Thymus (tissue), 14 donors: Measurements from ENCODE around the gene ZNF641. TPM values are rescaled to one million over a fixed set of nuclear protein-coding genes. Genes with fewer than 3 reads are reported as not detected.

Experiments
- DNase-seq, 9 donors: peaks; one replicate each; pipeline ENCODE4 v3.0.0-alpha.2; 2013; ENCODE audit warnings: low spot score in 9 of 9, low read depth in 6 of 9, missing footprints in 1 of 9
- H3K27ac ChIP-seq, 2 donors: one replicate each; pipeline ENCODE4 v1.5.1; 2013; ENCODE audit warnings: control low read depth in 1 of 2, low read depth in 1 of 2, low read length in 1 of 2, mild to moderate bottlenecking in 1 of 2, moderate library complexity in 1 of 2
- H3K27me3 ChIP-seq, 2 donors: one replicate each; pipeline ENCODE4 v1.5.1; 2013; ENCODE audit warnings: low read length in 1 of 2; ENCODE audit not compliant: control insufficient read depth in 2 of 2, insufficient read depth in 1 of 2
- H3K36me3 ChIP-seq, 2 donors: one replicate each; pipeline ENCODE4 v1.5.1; 2013; ENCODE audit warnings: low read length in 1 of 2, mild to moderate bottlenecking in 1 of 2, moderate library complexity in 1 of 2; ENCODE audit not compliant: control insufficient read depth in 2 of 2, insufficient read depth in 2 of 2
- H3K4me1 ChIP-seq, 2 donors: one replicate each; pipeline ENCODE4 v1.5.1; 2013; ENCODE audit warnings: low read length in 2 of 2; ENCODE audit not compliant: control insufficient read depth in 2 of 2, insufficient read depth in 2 of 2
- H3K4me3 ChIP-seq, 2 donors: one replicate each; pipeline ENCODE4 v1.5.1; 2013; ENCODE audit warnings: low read length in 2 of 2, control low read depth in 1 of 2, mild to moderate bottlenecking in 1 of 2
- H3K9me3 ChIP-seq, 2 donors: one replicate each; pipeline ENCODE4 v1.5.1; 2013; ENCODE audit warnings: low read length in 1 of 2, mild to moderate bottlenecking in 1 of 2; ENCODE audit not compliant: control insufficient read depth in 2 of 2, insufficient read depth in 1 of 2
- WGBS: extraction: QIAGEN DNeasy Blood & Tissue Kit; methylation state at CpG from one replicate; pipeline ENCODE4 v1.1.7; 2013; 5-methylcytosine and 5-hydroxymethylcytosine counted together
- long read RNA-seq, 10 donors: transcript quantifications; one replicate each; lab custom pipeline, GENCODE V29; 2026
- polyA plus RNA-seq: library from polyadenylated mRNA; stranded (reverse); fragments of 200-250 nt; gene quantifications from one replicate; pipeline ENCODE4 v1.2.3, GENCODE V29; 2013
- total RNA-seq: library from RNA; stranded (reverse); fragments of 120-200 nt; gene quantifications from one replicate; pipeline ENCODE4 v1.2.4, GENCODE V29; 2013
- donor health status: healthy.

The ZNF641 gene
- total RNA-seq (23.0 TPM), polyA plus RNA-seq (8.1 TPM)
- long read RNA-seq, donor 1: 0 reads
- long read RNA-seq, donor 2: 0 reads
- long read RNA-seq, donor 3, transcript ZNF641-205 (6 exons, 1,823 nt): major isoform, 8 of 9 reads
- long read RNA-seq, donor 3, partial matches to known transcripts: 0 of 9 reads
- long read RNA-seq, donor 3, other reads (novel, unspliced or antisense): 0 of 9 reads
- long read RNA-seq, donor 4, partial matches to known transcripts: 0 of 2 reads
- long read RNA-seq, donor 4, other reads (novel, unspliced or antisense): 0 of 2 reads
- long read RNA-seq, donor 5, transcript ZNF641-205 (6 exons, 1,823 nt): major isoform, 7 of 9 reads
- long read RNA-seq, donor 5, partial matches to known transcripts: 0 of 9 reads
- long read RNA-seq, donor 5, other reads (novel, unspliced or antisense): 0 of 9 reads
- long read RNA-seq, donor 6, partial matches to known transcripts: 0 of 5 reads
- long read RNA-seq, donor 6, other reads (novel, unspliced or antisense): 0 of 5 reads
- long read RNA-seq, donor 7, partial matches to known transcripts: 0 of 3 reads
- long read RNA-seq, donor 7, other reads (novel, unspliced or antisense): 0 of 3 reads
- long read RNA-seq, donor 8, transcript ZNF641-205 (6 exons, 1,823 nt): major isoform, 5 of 5 reads
- long read RNA-seq, donor 8, partial matches to known transcripts: 0 of 5 reads
- long read RNA-seq, donor 8, other reads (novel, unspliced or antisense): 0 of 5 reads
- long read RNA-seq, donor 9, partial matches to known transcripts: 0 of 3 reads
- long read RNA-seq, donor 9, other reads (novel, unspliced or antisense): 0 of 3 reads
- long read RNA-seq, donor 10, partial matches to known transcripts: 0 of 3 reads
- long read RNA-seq, donor 10, other reads (novel, unspliced or antisense): 0 of 3 reads

DNA sequence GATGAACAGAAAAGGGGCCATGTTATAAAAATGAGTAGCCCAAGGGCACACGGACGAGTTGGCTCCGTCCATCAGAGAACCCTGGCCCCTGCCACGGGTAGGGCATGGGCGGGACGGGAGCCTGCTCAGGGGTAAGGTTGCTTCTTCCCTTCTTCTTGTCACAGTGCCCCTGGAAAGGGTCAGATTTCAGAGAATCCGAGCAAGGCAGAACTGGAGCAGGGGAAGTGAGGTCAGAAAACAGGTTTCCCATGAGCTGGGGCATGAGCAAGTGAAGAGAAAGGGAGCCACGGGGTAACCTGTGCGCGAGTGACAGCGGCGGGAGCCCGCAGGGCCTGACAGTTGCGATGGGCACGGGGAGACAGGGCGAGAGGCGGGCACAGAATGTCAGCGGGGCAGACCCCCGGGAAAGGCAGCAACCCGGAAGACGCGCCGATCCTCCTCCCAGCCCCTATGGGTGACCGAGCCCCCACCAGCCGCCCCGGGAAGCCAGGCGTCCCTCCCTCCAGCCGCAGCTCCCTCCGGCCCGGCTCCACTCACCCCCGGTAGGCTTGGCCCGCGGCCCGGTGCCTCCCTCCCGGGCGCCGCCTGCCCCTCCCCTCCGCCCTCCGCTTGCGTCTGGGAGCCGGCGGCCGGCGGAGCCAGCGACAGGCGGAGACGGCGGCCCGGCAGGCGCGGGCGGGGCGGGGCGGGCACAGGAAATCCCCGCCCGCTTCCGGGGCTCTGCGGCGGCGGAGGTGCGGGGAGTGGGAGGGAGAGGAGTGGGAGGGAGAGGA lies at the start of gene ZNF641:
ZNF641 (minus strand) TSS at position 671 of the 773 bp plus-strand sequence. CDS start 2,829 bp downstream, outside the sequence.
- Histone ChIP-seq H3K4me3 (peak within 1 kb of the TSS; percentile 85 to 93), H3K27me3 (no peaks in the 10 kb centered on the region), H3K9me3 (no peaks in the 10 kb centered on the region), H3K27ac (peak within 1 kb of the TSS; percentile 84 to 97), H3K36me3 (peaks cover 25 to 28% of the 10 kb centered on the region in 2 donors), H3K4me1 (peaks cover 14 to 18% of the 10 kb centered on the region in 2 donors)
- WGBS: under 1% methylated on average over 61 of the region's 61 CpGs
- DNase-seq: peak in 7 of 9 donors; percentile 48 to 91 (median 76)

GRCh38 chr12:48390026-48390425 lies 39.3 kb upstream of the ZNF641 start:
- no peaks in the 10 kb centered on the region for H3K27me3 ChIP-seq
- no peak overlapping the region for H3K4me3 ChIP-seq
- H3K9me3 ChIP-seq: no peaks in the 10 kb centered on the region
- DNase-seq: no peak
- no peak overlapping the region for H3K27ac ChIP-seq
- no peaks in the 10 kb centered on the region for H3K36me3 ChIP-seq
- H3K4me1 ChIP-seq: no peaks in the 10 kb centered on the region
- WGBS: 67% methylated on average over 2 of the region's 2 CpGs

- Histone ChIP-seq H3K36me3 (no peaks in the 10 kb centered on the region), H3K9me3 (no peaks in the 10 kb centered on the region), H3K27ac (no peak overlapping the region), H3K4me1 (no peaks in the 10 kb centered on the region), H3K4me3 (no peak overlapping the region), H3K27me3 (no peaks in the 10 kb centered on the region)
- WGBS: 74% methylated on average over 3 of the region's 3 CpGs
- DNase-seq: no peak
Observed at GRCh38 chr12:48389409-48389808, 38.7 kb upstream of the ZNF641 start.

GRCh38 chr12:48388938-48389337 lies 38.2 kb upstream of the ZNF641 start:
- no peaks in the 10 kb centered on the region for H3K9me3 ChIP-seq
- no peaks in the 10 kb centered on the region for H3K36me3 ChIP-seq
- no peaks in the 10 kb centered on the region for H3K4me1 ChIP-seq
- no peaks in the 10 kb centered on the region for H3K27me3 ChIP-seq
- no peak for DNase-seq
- no peak overlapping the region for H3K4me3 ChIP-seq
- WGBS: 95% methylated on average over 2 of the region's 2 CpGs
- H3K27ac ChIP-seq: no peak overlapping the region

DNA sequence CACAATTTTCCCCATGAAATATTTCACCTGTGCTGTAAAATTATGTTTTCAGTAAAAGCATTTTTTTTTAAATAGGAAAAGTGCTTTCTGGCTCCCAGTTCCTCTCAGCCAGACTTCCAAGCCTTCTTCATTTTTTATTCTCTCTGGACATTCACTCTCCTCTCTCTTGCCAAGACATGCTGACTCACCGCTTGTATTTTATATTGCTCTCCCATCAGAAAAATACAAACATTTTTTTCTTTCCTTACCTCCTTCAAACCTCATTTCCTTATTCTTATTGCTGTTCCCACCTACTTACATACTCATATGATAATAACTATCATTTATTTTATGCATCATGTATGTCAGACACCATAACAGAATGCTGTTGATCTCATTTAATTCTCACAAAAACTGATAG lies 37.7 kb upstream of the ZNF641 start:
- Histone ChIP-seq H3K4me3 (no peak overlapping the region), H3K4me1 (no peaks in the 10 kb centered on the region), H3K27me3 (no peaks in the 10 kb centered on the region), H3K9me3 (no peaks in the 10 kb centered on the region), H3K36me3 (no peaks in the 10 kb centered on the region), H3K27ac (no peak overlapping the region)
- WGBS: 90% methylated on average over 1 of the region's 1 CpG
- DNase-seq: no peak

- no peaks in the 10 kb centered on the region for H3K9me3 ChIP-seq
- DNase-seq: no peak
- H3K27me3 ChIP-seq: no peaks in the 10 kb centered on the region
- H3K4me1 ChIP-seq: no peaks in the 10 kb centered on the region
- H3K4me3 ChIP-seq: no peak overlapping the region
- no peak overlapping the region for H3K27ac ChIP-seq
- H3K36me3 ChIP-seq: no peaks in the 10 kb centered on the region
- 99% methylated on average over 1 of the region's 1 CpG for whole genome bisulfite sequencing
Observed at GRCh38 chr12:48380596-48380995, 29.9 kb upstream of the ZNF641 start.

DNA sequence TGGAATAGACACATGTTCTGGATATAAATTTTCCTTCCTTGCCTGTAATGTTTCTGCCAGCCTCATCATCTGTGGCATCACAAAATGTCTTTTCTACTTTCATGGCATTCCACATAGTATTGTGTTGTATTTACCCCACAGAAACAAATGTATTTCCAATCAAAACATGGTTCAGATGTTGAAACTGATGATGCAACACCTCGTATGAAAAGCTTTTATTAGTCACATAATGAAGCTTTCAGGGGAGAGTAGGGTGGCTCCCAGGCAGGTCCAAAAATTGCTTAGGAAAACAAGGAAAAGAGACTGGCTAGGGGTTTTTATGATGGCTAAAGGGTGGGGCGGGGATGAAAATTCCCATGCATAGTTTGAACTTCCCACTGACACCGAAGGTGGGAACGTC lies 29.1 kb upstream of the ZNF641 start:
- Histone ChIP-seq H3K4me1 (no peaks in the 10 kb centered on the region), H3K9me3 (no peaks in the 10 kb centered on the region), H3K4me3 (no peak overlapping the region), H3K36me3 (no peaks in the 10 kb centered on the region), H3K27me3 (no peaks in the 10 kb centered on the region), H3K27ac (no peak overlapping the region)
- DNase-seq: no peak
- 91% methylated on average over 4 of the region's 4 CpGs for WGBS

DNA sequence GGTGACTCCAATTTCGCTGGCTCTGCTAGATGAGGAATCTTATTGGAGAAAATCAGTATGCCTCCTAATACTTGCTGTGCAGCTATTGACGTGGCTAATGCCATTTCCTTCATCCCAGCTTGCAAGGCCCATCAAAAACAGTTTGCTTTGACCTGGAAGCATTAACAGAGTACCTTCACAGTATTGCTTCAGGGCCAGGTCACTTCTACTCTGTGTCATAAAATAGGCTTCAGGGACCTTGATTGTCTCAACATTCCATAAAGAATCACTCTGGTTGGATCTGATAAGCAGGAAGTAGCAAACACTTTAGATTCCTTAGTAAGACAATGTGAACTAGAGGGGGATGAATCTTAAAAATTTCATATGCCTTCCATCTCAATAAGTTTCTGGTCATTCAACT lies 26.9 kb upstream of the ZNF641 start:
- Histone ChIP-seq H3K4me1 (no peaks in the 10 kb centered on the region), H3K4me3 (no peak overlapping the region)

More for the DNA sequence above, 26.9 kb upstream of the ZNF641 start:
- H3K27ac ChIP-seq: no peak overlapping the region
- no peaks in the 10 kb centered on the region for H3K9me3 ChIP-seq
- DNase-seq: no peak
- 95% methylated on average over 2 of the region's 2 CpGs for WGBS
- H3K36me3 ChIP-seq: no peaks in the 10 kb centered on the region
- no peaks in the 10 kb centered on the region for H3K27me3 ChIP-seq
